A549 (cell line): Measurements from ENCODE around the gene THBD.

Source experiments
- JUN ChIP-seq, 2 experiments: fragments of >200 bp; sonication (Bioruptor Twin); formaldehyde crosslinking; IDR thresholded peaks; 2 replicates in 1 of 2; 3 replicates in 1 of 2; pipeline ENCODE4 v1.6.1; 2016 to 2017
- KDM5A ChIP-seq: fragments of 200-600 bp; sonication (generic); IDR thresholded peaks from 2 replicates; pipeline ENCODE4 v1.6.1; 2016; ENCODE audit warnings: antibody characterized with exemption, mild to moderate bottlenecking
- MYC ChIP-seq: IDR thresholded peaks from 2 replicates; pipeline ENCODE4 v1.6.1; 2012; ENCODE audit warnings: mild to moderate bottlenecking, inconsistent platforms, low read length, improper control_type of control experiment, borderline replicate concordance
- POLR2A ChIP-seq: IDR thresholded peaks from 2 replicates; pipeline ENCODE4 v1.6.1; 2012; ENCODE audit warnings: mild to moderate bottlenecking, low read length
- POLR2AphosphoS2 ChIP-seq: conservative IDR thresholded peaks from 2 replicates; pipeline ENCODE4 v1.6.1; 2012; ENCODE audit warnings: low read length, improper control_type of control experiment, inconsistent platforms
- RFX5 ChIP-seq: fragments of 450-650 bp; IDR thresholded peaks from 2 replicates; pipeline ENCODE4 v1.7.1; 2014; ENCODE audit warnings: antibody characterized with exemption, mild to moderate bottlenecking, moderate library complexity
- ZSCAN20 ChIP-seq: fragments of 250-450 bp; sonication (Bioruptor Pico); IDR thresholded peaks from 2 replicates; pipeline ENCODE4 v1.8.0; 2022; ENCODE audit warnings: mild to moderate bottlenecking, moderate library complexity
- TF ChIP-seq, protein P1 (sequence below): fragments of 150-350 bp; IDR thresholded peaks from 2 replicates; pipeline ENCODE4 v1.6.1; 2014; ENCODE audit warnings: low read depth, mild to moderate bottlenecking, low read length
- TF ChIP-seq, protein P2 (sequence below): fragments of >200 bp; sonication (Bioruptor Twin); formaldehyde crosslinking; IDR thresholded peaks from 3 replicates; pipeline ENCODE4 v1.5.1; 2016
- TF ChIP-seq, protein P3 (sequence below): fragments of 250-450 bp; sonication (Bioruptor Pico); IDR thresholded peaks from 2 replicates; pipeline ENCODE4 v1.5.0; 2021; ENCODE audit warnings: mild to moderate bottlenecking, moderate library complexity, borderline replicate concordance

GRCh38 chr20:23092384-23092756 is 42.9 kb upstream of the THBD start:
- TF ChIP-seq MYC = no peak
- TF ChIP-seq, protein P1, sequence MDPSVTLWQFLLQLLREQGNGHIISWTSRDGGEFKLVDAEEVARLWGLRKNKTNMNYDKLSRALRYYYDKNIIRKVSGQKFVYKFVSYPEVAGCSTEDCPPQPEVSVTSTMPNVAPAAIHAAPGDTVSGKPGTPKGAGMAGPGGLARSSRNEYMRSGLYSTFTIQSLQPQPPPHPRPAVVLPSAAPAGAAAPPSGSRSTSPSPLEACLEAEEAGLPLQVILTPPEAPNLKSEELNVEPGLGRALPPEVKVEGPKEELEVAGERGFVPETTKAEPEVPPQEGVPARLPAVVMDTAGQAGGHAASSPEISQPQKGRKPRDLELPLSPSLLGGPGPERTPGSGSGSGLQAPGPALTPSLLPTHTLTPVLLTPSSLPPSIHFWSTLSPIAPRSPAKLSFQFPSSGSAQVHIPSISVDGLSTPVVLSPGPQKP = no peak
- no peak for TF ChIP-seq KDM5A
- TF ChIP-seq, protein P2, sequence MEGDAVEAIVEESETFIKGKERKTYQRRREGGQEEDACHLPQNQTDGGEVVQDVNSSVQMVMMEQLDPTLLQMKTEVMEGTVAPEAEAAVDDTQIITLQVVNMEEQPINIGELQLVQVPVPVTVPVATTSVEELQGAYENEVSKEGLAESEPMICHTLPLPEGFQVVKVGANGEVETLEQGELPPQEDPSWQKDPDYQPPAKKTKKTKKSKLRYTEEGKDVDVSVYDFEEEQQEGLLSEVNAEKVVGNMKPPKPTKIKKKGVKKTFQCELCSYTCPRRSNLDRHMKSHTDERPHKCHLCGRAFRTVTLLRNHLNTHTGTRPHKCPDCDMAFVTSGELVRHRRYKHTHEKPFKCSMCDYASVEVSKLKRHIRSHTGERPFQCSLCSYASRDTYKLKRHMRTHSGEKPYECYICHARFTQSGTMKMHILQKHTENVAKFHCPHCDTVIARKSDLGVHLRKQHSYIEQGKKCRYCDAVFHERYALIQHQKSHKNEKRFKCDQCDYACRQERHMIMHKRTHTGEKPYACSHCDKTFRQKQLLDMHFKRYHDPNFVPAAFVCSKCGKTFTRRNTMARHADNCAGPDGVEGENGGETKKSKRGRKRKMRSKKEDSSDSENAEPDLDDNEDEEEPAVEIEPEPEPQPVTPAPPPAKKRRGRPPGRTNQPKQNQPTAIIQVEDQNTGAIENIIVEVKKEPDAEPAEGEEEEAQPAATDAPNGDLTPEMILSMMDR = no peak
- TF ChIP-seq, protein P3, sequence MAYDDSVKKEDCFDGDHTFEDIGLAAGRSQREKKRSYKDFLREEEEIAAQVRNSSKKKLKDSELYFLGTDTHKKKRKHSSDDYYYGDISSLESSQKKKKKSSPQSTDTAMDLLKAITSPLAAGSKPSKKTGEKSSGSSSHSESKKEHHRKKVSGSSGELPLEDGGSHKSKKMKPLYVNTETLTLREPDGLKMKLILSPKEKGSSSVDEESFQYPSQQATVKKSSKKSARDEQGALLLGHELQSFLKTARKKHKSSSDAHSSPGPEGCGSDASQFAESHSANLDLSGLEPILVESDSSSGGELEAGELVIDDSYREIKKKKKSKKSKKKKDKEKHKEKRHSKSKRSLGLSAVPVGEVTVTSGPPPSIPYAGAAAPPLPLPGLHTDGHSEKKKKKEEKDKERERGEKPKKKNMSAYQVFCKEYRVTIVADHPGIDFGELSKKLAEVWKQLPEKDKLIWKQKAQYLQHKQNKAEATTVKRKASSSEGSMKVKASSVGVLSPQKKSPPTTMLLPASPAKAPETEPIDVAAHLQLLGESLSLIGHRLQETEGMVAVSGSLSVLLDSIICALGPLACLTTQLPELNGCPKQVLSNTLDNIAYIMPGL = no peak
- no peak for TF ChIP-seq POLR2A
- no peak for TF ChIP-seq POLR2AphosphoS2
- no peak for TF ChIP-seq JUN (IDR thresholded peaks at IDR 0.05)
- TF ChIP-seq ZSCAN20 (CRISPR knock-in tag) = no peak
- no peak for TF ChIP-seq RFX5
